Hepatocyte (in vitro differentiated cells): ENCODE results near the gene EGLN3. TPM values are rescaled to one million over a fixed set of nuclear protein-coding genes. Genes with fewer than 3 reads are reported as not detected.

Experiments used
- DNase-seq: peaks from one replicate; pipeline ENCODE4 v3.0.0-alpha.2; 2016; ENCODE audit warnings: low spot score
- H2AFZ ChIP-seq: fragments of 200-600 bp; sonication (generic); 2 replicates; pipeline ENCODE4 v1.6.0; 2016; ENCODE audit warnings: antibody characterized with exemption, mild to moderate bottlenecking
- H3K27ac ChIP-seq: fragments of 200-600 bp; sonication (generic); 2 replicates; pipeline ENCODE4 v1.5.1; 2016; ENCODE audit warnings: mild to moderate bottlenecking
- H3K27me3 ChIP-seq: fragments of 200-600 bp; sonication (generic); 2 replicates; pipeline ENCODE4 v1.6.1; 2016
- H3K36me3 ChIP-seq: fragments of 200-600 bp; sonication (generic); replicated peaks from 2 replicates; pipeline ENCODE4 v1.5.1; 2016; ENCODE audit warnings: low read depth; ENCODE audit not compliant: insufficient read depth
- H3K4me1 ChIP-seq: fragments of 200-600 bp; sonication (generic); 2 replicates; pipeline ENCODE4 v1.5.1; 2016; ENCODE audit warnings: mild to moderate bottlenecking, moderate library complexity; ENCODE audit not compliant: insufficient read depth
- H3K4me2 ChIP-seq: fragments of 200-600 bp; sonication (generic); 2 replicates; pipeline ENCODE4 v1.6.0; 2016
- H3K4me3 ChIP-seq: fragments of 200-600 bp; sonication (generic); 2 replicates; pipeline ENCODE4 v1.5.1; 2016; ENCODE audit warnings: mild to moderate bottlenecking
- H3K79me2 ChIP-seq: fragments of 200-600 bp; sonication (generic); 2 replicates; pipeline ENCODE4 v1.6.0; 2017; ENCODE audit warnings: mild to moderate bottlenecking
- H3K9me2 ChIP-seq: fragments of 200-600 bp; sonication (generic); replicated peaks from 2 replicates; pipeline ENCODE4 v1.6.0; 2017; ENCODE audit warnings: mild to moderate bottlenecking; ENCODE audit not compliant: insufficient read depth
- H3K9me3 ChIP-seq: fragments of 200-600 bp; sonication (generic); 2 replicates; pipeline ENCODE4 v1.5.1; 2016; ENCODE audit warnings: low read depth, mild to moderate bottlenecking
- H4K20me1 ChIP-seq: fragments of 200-600 bp; sonication (generic); 2 replicates; pipeline ENCODE4 v1.6.0; 2016; ENCODE audit warnings: mild to moderate bottlenecking; ENCODE audit not compliant: insufficient read depth, poor library complexity, severe bottlenecking
- EZH2 ChIP-seq: fragments of 200-600 bp; sonication (generic); IDR thresholded peaks from 2 replicates; pipeline ENCODE4 v1.6.1; 2016; ENCODE audit warnings: antibody characterized with exemption, mild to moderate bottlenecking, borderline replicate concordance
- EZH2phosphoT487 ChIP-seq: fragments of 200-600 bp; sonication (generic); IDR thresholded peaks from one replicate; pipeline ENCODE4 v1.6.1; 2018; ENCODE audit warnings: antibody characterized with exemption, mild to moderate bottlenecking, low read depth, moderate library complexity; ENCODE audit not compliant: unreplicated experiment, severe bottlenecking
- WGBS: methylation state at CpG from one replicate; pipeline ENCODE4 v1.1.6; 2016; ENCODE audit warnings: low lambda C conversion rate; ENCODE audit errors: missing lambda C conversion rate; 5-methylcytosine and 5-hydroxymethylcytosine counted together
- polyA plus RNA-seq: library from polyadenylated mRNA; unstranded; fragments of >200 nt; fragmentation: Nextera tagmentation; extraction: Ambion mirVana; gene quantifications from 2 replicates; pipeline ENCODE4 v1.2.1, GENCODE V29; 2016
- total RNA-seq: library from RNA; depleted of rRNA; stranded (reverse); fragments of >200 nt; gene quantifications from 2 replicates; pipeline ENCODE4 v1.2.3, GENCODE V29; 2014
- TF ChIP-seq, protein P1 (sequence below): fragments of 200-600 bp; sonication (generic); IDR thresholded peaks from 2 replicates; pipeline ENCODE4 v1.5.1; 2016; ENCODE audit warnings: antibody characterized with exemption, mild to moderate bottlenecking; ENCODE audit not compliant: poor library complexity

The EGLN3 gene
- total and polyA plus RNA-seq, 2 experiments from 2014 or later = 11.9 to 17.2 TPM

DNA sequence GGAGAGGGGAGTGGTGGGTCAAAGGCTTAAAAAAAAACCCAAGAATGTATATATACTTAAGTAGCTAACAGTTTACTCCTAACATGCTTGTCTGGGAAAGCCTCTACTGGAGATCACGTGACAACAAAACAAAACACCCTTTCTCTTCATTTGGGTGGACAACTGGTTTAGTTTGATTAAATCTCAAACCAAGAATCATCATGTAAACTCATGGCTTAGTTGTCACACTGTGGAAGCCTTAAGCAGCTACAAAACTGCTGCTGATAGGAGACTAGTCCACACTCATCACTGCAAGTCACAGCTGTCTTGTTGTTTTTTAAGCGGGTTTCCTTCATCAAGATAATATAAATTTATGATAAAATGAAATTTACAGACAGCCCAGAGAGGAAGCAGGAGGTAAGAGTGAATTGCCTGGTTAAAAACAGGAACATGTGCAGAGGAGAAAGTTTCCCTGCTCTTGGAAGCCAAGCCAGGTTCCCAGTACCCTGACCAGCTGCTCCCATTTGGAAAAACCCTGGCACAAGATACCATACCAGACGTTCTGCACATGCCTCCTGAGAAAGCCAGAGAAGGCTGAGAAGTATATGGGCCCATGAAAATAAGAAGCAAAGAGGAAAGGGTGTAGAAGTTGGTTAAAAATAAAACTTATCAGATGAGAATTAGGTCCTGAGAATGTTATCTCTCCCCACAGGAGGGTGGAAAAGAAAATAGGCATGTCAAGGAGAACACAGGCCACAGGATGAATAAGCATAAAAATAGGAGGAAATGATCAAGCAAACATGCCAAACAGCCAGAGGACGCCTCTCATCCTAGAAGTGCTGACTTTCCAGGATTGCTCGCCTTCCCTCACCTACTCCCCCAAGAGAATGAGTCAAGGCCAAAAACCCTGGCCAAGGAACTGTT, 34.0 kb downstream of the EGLN3 start:
- H3K27ac ChIP-seq = no peak overlapping the region
- 67% methylated on average over 5 of the region's 5 CpGs for WGBS
- H3K36me3 ChIP-seq = no peaks in the 10 kb centered on the region
- no peak for TF ChIP-seq EZH2phosphoT487
- TF ChIP-seq EZH2 = no peak
- no peak overlapping the region for H3K4me3 ChIP-seq
- no peaks in the 10 kb centered on the region for H3K79me2 ChIP-seq
- H2AFZ ChIP-seq = peak overlapping the region; percentile 3
- peaks cover 6% of the 10 kb centered on the region for H3K4me1 ChIP-seq
- DNase-seq = no peak
- H3K4me2 ChIP-seq = no peak overlapping the region
- no peaks in the 10 kb centered on the region for H3K9me3 ChIP-seq
- H3K9me2 ChIP-seq = no peaks in the 10 kb centered on the region
- H4K20me1 ChIP-seq = no peaks in the 10 kb centered on the region
- H3K27me3 ChIP-seq = no peaks in the 10 kb centered on the region

DNA sequence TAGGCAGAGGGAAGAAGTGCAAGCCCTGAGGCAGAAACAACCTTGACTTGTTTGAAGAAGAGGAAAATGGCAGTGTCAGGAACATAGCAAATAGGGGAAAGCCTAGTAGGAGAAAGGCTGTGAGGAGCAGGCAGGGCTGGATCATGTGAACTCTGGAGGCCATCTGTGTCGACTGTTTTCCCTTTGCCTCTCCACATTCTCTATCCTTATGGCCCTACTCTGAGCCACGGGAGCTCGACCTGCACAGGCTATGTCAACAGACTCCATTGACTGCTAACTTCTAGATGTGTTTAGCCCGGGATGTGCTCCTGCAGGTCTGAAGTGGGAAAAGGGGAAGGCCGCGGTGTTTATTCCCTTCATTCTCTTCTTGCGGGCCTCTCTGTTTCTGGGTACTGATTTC, 35.2 kb downstream of the EGLN3 start:
- 87% methylated on average over 7 of the region's 7 CpGs for WGBS
- no peak for DNase-seq

DNA sequence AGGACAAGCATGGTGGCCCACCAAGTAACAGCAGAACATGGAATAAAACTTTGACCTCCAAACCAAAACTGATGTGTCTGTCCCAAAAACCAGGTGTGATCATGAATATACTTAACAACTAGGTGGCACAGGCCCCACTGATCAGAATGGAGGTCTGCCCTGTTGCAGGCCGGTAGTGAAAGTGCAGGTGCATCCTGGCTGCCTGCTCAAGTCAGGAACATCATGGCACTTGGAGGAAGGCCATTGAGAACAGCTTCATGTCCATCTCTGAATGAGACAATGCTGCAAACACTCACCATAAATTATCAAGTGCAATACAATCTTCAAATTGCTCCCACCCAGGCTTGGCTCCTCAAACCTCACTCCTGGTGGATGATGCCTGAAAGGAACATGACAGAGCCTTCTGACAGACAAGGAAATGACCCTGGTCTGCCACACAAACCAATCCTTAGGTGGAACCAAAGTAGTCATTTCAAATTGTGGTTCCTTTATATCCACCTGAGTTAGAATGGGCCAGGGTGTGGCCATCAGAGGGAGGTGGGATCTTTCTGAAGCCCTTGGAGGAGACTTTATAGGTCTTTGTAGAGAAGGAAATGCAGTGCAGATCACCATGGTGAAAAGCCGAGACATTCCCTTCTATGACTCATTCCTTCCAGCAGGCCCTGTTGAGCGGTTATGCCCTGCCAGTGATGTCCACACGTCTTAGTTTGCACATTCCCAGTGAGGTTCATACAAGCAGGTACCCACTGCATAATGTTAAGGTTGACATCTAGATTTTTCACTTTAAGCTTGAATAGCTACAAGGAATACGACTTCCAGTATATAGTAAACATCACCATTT, 36.0 kb downstream of the EGLN3 start:
- H3K4me2 ChIP-seq = no peak overlapping the region
- no peaks in the 10 kb centered on the region for H3K27me3 ChIP-seq
- H3K4me3 ChIP-seq = no peak overlapping the region
- no peak overlapping the region for H2AFZ ChIP-seq
- H4K20me1 ChIP-seq = no peaks in the 10 kb centered on the region
- no peaks in the 10 kb centered on the region for H3K79me2 ChIP-seq
- H3K9me3 ChIP-seq = no peaks in the 10 kb centered on the region
- TF ChIP-seq, protein P1, sequence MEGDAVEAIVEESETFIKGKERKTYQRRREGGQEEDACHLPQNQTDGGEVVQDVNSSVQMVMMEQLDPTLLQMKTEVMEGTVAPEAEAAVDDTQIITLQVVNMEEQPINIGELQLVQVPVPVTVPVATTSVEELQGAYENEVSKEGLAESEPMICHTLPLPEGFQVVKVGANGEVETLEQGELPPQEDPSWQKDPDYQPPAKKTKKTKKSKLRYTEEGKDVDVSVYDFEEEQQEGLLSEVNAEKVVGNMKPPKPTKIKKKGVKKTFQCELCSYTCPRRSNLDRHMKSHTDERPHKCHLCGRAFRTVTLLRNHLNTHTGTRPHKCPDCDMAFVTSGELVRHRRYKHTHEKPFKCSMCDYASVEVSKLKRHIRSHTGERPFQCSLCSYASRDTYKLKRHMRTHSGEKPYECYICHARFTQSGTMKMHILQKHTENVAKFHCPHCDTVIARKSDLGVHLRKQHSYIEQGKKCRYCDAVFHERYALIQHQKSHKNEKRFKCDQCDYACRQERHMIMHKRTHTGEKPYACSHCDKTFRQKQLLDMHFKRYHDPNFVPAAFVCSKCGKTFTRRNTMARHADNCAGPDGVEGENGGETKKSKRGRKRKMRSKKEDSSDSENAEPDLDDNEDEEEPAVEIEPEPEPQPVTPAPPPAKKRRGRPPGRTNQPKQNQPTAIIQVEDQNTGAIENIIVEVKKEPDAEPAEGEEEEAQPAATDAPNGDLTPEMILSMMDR = no peak
- TF ChIP-seq EZH2 (no peak), EZH2phosphoT487 (no peak)
- no peaks in the 10 kb centered on the region for H3K36me3 ChIP-seq
- H3K4me1 ChIP-seq = peaks cover 6% of the 10 kb centered on the region
- 67% methylated on average over 5 of the region's 5 CpGs for WGBS
- peak; percentile 77 for DNase-seq
- no peaks in the 10 kb centered on the region for H3K9me2 ChIP-seq
- peak overlapping the region; percentile 63 for H3K27ac ChIP-seq

More for the DNA sequence above, 35.2 kb downstream of the EGLN3 start:
- Histone ChIP-seq H3K4me2 (no peak overlapping the region), H3K79me2 (no peaks in the 10 kb centered on the region), H3K4me1 (peaks cover 6% of the 10 kb centered on the region), H3K27ac (peak overlapping the region; percentile 46), H3K27me3 (no peaks in the 10 kb centered on the region), H3K9me2 (no peaks in the 10 kb centered on the region), H3K4me3 (no peak overlapping the region), H4K20me1 (no peaks in the 10 kb centered on the region), H2AFZ (no peak overlapping the region), H3K9me3 (no peaks in the 10 kb centered on the region), H3K36me3 (no peaks in the 10 kb centered on the region)
- TF ChIP-seq EZH2phosphoT487 = no peak
- TF ChIP-seq, protein P1 = no peak
- no peak for TF ChIP-seq EZH2

DNA sequence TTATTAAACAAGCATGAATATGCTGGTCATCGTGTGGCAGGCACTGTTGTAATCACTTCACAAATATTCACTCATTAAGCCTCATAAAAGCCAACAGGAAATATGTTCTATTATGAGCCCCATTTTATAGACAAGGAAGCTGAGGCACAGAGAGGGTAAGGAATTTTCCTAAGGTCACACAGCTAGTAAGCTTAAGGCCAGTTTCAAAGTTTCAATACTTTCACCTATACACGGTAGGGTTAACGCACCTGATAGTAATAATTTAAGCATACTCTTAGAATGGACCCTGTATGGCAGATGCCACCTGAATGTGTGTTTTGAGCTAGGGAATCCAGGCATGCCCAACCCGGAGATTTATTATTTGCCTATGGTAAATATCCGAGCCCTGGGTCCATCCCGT, 39.8 kb downstream of the EGLN3 start:
- H3K27ac ChIP-seq = no peak overlapping the region
- H3K36me3 ChIP-seq = no peaks in the 10 kb centered on the region
- 86% methylated on average over 6 of the region's 6 CpGs for WGBS
- no peak for DNase-seq
- no peaks in the 10 kb centered on the region for H3K79me2 ChIP-seq
- no peak overlapping the region for H3K4me2 ChIP-seq
- H4K20me1 ChIP-seq = no peaks in the 10 kb centered on the region
- TF ChIP-seq, protein P1 = no peak
- no peak for TF ChIP-seq EZH2phosphoT487
- no peak for TF ChIP-seq EZH2
- no peak overlapping the region for H3K4me3 ChIP-seq
- H3K27me3 ChIP-seq = no peaks in the 10 kb centered on the region
- no peaks in the 10 kb centered on the region for H3K4me1 ChIP-seq
- no peaks in the 10 kb centered on the region for H3K9me2 ChIP-seq
- no peak overlapping the region for H2AFZ ChIP-seq
- H3K9me3 ChIP-seq = no peaks in the 10 kb centered on the region
